ENCODE measurements around the gene VGLL3.
"Not testable (repeated sequence)": the region's sequence is repeated elsewhere in the genome, so short reads cannot be mapped to it uniquely, and the experiment has no call there.

VGLL3 gene

DNA sequence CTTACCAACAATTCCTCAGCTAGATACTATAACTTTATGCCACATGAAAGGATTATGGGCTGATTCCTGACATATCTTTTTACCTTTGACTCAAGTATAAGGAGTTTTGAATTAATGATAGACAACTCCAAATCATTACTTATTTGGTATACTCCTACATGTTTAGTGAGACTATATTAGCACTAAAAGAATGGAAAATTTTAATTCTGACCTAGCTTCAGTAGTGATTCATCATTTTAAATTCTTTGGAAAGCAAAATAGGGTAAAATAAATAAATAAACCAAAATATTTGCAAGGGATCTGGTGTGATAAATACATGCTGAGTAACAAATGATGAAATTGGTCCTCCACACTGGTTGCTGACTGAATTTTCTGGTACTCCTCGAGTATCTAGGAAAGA, 42.3 kb upstream of the VGLL3 start:
- Histone ChIP-seq H3K27ac (replicated peaks) (no peak overlapping the region), H3K4me3 (replicated peaks; ENCODE audit: insufficient read depth, low read length) (no peak overlapping the region), H3K27me3 (ENCODE audit: insufficient read depth, poor library complexity, severe bottlenecking) (no peaks in the 10 kb centered on the region)
- no peak for TF ChIP-seq GABPA (IDR thresholded peaks at IDR 0.05; ENCODE audit: low read depth)
- no peak for DNase-seq (ENCODE audit: low read depth in 1 of 2, low spot score in 1 of 2)

DNA sequence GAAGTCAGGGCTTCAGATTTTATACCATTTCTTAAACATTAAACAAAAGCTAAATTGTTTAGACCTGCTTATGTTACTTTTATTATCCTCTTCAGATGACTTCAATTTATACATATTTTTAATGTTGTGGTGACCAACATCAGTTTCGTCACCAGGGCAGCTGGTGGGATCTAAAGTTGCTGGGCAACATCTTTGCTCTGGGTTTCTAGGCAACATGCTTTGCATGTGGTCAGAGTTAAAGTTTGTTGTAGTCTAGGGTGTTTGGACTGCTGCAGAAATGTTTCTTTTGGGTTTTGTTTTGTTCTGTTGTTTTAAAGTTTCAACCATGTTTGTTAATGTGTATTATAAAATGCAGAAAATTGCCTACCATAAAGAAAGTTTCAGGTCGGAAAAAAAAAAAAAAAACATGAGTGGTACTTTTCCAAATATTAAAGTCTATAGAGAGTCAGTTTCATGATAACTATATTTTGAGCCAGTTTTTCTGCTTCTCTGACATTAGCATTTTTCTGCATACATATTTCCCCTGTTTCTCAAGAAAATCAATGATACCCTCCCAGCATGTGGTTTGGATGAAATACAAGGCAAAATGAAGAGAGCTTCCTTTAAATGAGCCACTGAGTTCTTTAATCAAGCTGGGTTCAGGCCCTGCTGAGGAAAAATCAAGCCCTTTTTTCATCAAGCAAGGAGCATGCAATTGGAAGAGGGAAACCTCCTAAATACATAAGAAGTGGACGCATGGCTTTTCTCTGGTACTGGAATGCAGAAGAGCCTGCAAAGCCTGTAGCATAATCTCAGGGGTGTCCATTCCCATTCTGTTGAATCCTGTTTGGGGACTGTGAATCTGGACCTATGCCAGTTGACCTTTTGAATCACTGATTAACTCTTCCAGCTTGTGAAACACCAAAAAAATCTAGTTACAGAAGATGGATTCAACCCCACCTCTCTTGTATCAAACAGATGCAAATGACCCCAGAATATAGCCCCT, 35.0 kb upstream of the VGLL3 start:
- Histone ChIP-seq H3K27me3 (ENCODE audit: insufficient read depth, poor library complexity, severe bottlenecking) (no peaks in the 10 kb centered on the region), H3K4me3 (replicated peaks; ENCODE audit: insufficient read depth, low read length) (no peak overlapping the region), H3K27ac (replicated peaks) (no peak overlapping the region)
- TF ChIP-seq GABPA (IDR thresholded peaks at IDR 0.05; ENCODE audit: low read depth) (no peak), SPI1 (IDR thresholded peaks at IDR 0.05; ENCODE audit: borderline replicate concordance, low read depth) (no peak), CTCF (IDR thresholded peaks at IDR 0.05; ENCODE audit: insufficient read depth, low read length) (no peak), POLR2AphosphoS5 (IDR thresholded peaks at IDR 0.05; ENCODE audit: low read depth) (no peak)
- TF ChIP-seq, protein P1, sequence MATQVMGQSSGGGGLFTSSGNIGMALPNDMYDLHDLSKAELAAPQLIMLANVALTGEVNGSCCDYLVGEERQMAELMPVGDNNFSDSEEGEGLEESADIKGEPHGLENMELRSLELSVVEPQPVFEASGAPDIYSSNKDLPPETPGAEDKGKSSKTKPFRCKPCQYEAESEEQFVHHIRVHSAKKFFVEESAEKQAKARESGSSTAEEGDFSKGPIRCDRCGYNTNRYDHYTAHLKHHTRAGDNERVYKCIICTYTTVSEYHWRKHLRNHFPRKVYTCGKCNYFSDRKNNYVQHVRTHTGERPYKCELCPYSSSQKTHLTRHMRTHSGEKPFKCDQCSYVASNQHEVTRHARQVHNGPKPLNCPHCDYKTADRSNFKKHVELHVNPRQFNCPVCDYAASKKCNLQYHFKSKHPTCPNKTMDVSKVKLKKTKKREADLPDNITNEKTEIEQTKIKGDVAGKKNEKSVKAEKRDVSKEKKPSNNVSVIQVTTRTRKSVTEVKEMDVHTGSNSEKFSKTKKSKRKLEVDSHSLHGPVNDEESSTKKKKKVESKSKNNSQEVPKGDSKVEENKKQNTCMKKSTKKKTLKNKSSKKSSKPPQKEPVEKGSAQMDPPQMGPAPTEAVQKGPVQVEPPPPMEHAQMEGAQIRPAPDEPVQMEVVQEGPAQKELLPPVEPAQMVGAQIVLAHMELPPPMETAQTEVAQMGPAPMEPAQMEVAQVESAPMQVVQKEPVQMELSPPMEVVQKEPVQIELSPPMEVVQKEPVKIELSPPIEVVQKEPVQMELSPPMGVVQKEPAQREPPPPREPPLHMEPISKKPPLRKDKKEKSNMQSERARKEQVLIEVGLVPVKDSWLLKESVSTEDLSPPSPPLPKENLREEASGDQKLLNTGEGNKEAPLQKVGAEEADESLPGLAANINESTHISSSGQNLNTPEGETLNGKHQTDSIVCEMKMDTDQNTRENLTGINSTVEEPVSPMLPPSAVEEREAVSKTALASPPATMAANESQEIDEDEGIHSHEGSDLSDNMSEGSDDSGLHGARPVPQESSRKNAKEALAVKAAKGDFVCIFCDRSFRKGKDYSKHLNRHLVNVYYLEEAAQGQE (IDR thresholded peaks at IDR 0.05; ENCODE audit: insufficient replicate concordance, low read depth), result no peak
- no peak for DNase-seq (ENCODE audit: low read depth in 1 of 2, low spot score in 1 of 2)

DNA sequence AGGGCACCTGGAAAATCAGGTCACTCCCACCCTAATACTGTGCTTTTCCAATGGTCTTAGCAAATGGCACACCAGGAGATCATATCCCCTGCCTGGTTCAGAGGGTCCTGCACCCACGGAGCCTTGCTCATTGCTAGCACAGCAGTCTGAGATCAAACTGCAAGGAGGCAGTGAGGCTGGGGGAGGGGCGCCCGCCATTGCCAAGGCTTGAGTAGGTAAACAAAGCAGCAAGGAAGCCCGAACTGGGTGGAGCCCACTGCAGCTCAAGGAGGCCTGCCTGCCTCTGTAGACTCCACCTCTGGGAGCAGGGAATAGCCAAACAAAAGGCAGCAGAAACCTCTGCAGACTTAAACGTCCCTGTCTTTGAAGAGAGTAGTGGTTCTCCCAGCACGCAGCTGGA, 26.4 kb upstream of the VGLL3 start:
- DNase-seq (ENCODE audit: low read depth in 1 of 2, low spot score in 1 of 2); H3K27me3 ChIP-seq (ENCODE audit: insufficient read depth, poor library complexity, severe bottlenecking); H3K27ac ChIP-seq (replicated peaks); H3K4me3 ChIP-seq (replicated peaks; ENCODE audit: insufficient read depth, low read length): not testable (repeated sequence)

DNA sequence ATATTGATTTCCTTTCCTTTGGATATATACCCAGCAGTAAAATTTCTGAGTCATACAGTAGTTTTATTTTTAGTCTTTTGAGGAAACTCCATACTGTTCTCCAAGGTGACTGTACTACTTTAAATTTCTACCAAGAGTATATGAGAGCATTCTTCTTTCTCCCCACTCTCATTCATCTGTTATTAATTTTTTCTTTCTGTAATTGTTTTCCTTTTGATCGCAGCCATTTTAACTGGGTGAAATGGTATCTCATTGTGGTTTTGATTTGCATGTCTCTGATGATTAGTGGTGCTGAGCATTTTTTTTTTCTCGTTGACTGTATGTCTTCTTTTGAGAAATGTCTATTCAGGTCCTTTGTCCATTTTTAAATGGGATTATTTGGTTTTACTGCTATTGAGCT, 18.3 kb upstream of the VGLL3 start:
- Histone ChIP-seq H3K4me3 (replicated peaks; ENCODE audit: insufficient read depth, low read length) (no peak overlapping the region), H3K27ac (replicated peaks) (no peak overlapping the region), H3K27me3 (ENCODE audit: insufficient read depth, poor library complexity, severe bottlenecking) (no peaks in the 10 kb centered on the region)
- TF ChIP-seq CTCF (IDR thresholded peaks at IDR 0.05; ENCODE audit: insufficient read depth, low read length) (no peak), POLR2AphosphoS5 (IDR thresholded peaks at IDR 0.05; ENCODE audit: low read depth) (no peak), GABPA (IDR thresholded peaks at IDR 0.05; ENCODE audit: low read depth) (no peak), SPI1 (IDR thresholded peaks at IDR 0.05; ENCODE audit: borderline replicate concordance, low read depth) (no peak)
- TF ChIP-seq, protein P1 (IDR thresholded peaks at IDR 0.05; ENCODE audit: insufficient replicate concordance, low read depth), result no peak
- no peak for DNase-seq (ENCODE audit: low read depth in 1 of 2, low spot score in 1 of 2)

Data from HL-60 (cell line).